HCT116 (cell line): ENCODE data around the gene KCNK10.

Experiments
- CTCF ChIP-seq, 3 experiments: fragments of 200-600 bp in 1 of 3; sonication (generic) in 1 of 3; IDR thresholded peaks in 2 of 3; conservative IDR thresholded peaks in 1 of 3; 2 replicates each; pipeline ENCODE4 v1.5.1; 2012 to 2017; ENCODE audit warnings: low read depth in 2 of 3, low read length in 2 of 3, antibody characterized with exemption in 1 of 3, borderline replicate concordance in 1 of 3, control low read depth in 1 of 3, mild to moderate bottlenecking in 1 of 3, mixed read lengths in 1 of 3, mixed run types in 1 of 3, moderate library complexity in 1 of 3; ENCODE audit not compliant: insufficient read depth in 1 of 3
- ELF1 ChIP-seq: IDR thresholded peaks from 2 replicates; pipeline ENCODE4 v1.6.1; 2012; ENCODE audit warnings: low read depth, borderline replicate concordance
- EZH2 ChIP-seq: fragments of 200-600 bp; sonication (generic); IDR thresholded peaks from 2 replicates; pipeline ENCODE4 v1.6.1; 2017; ENCODE audit warnings: antibody characterized with exemption, mixed run types
- FOSL1 ChIP-seq: IDR thresholded peaks from 2 replicates; pipeline ENCODE4 v1.6.1; 2012; ENCODE audit warnings: low read depth
- POLR2A ChIP-seq: IDR thresholded peaks from 2 replicates; pipeline ENCODE4 v1.7.0; 2011; ENCODE audit warnings: borderline replicate concordance; ENCODE audit not compliant: insufficient read depth, insufficient read length; ENCODE audit errors: extremely low read depth
- POLR2AphosphoS5 ChIP-seq: IDR thresholded peaks from 2 replicates; pipeline ENCODE4 v1.6.1; 2011; ENCODE audit warnings: mild to moderate bottlenecking, low read depth, low read length, moderate library complexity
- RAD21 ChIP-seq: IDR thresholded peaks from 2 replicates; pipeline ENCODE4 v1.6.1; 2012; ENCODE audit warnings: low read depth, mild to moderate bottlenecking
- REST ChIP-seq: IDR thresholded peaks from 2 replicates; pipeline ENCODE4 v1.6.1; 2012; ENCODE audit warnings: low read depth
- YY1 ChIP-seq: IDR thresholded peaks from 2 replicates; pipeline ENCODE4 v1.6.1; 2011; ENCODE audit warnings: low read length, low read depth, moderate library complexity, mild to moderate bottlenecking; ENCODE audit not compliant: insufficient replicate concordance; ENCODE audit errors: extremely low read depth
- ZBTB33 ChIP-seq: IDR thresholded peaks from 2 replicates; pipeline ENCODE4 v1.6.1; 2011; ENCODE audit warnings: mild to moderate bottlenecking, low read length, moderate library complexity; ENCODE audit not compliant: insufficient replicate concordance; ENCODE audit errors: extremely low read depth
- ZNF274 ChIP-seq: fragments of 200-500 bp; sonication (Bioruptor generic); IDR thresholded peaks from 2 replicates; pipeline ENCODE4 v1.6.1; 2014; ENCODE audit warnings: mild to moderate bottlenecking, low read depth, low read length, inconsistent platforms

- TF ChIP-seq ZNF274, result no peak
- TF ChIP-seq CTCF (IDR thresholded peaks at IDR 0.05 in 2 of 3, conservative IDR thresholded peaks at IDR 0.05 in 1 of 3; ENCODE audit: borderline replicate concordance in 1 of 3, insufficient read depth in 1 of 3, low read depth in 2 of 3, low read length in 2 of 3), result no peak
- TF ChIP-seq POLR2AphosphoS5, result no peak
- no peak for TF ChIP-seq POLR2A
- no peak for TF ChIP-seq ZBTB33
- no peak for TF ChIP-seq EZH2
- TF ChIP-seq FOSL1, result no peak
- TF ChIP-seq RAD21, result no peak
- TF ChIP-seq YY1, result no peak
- no peak for TF ChIP-seq REST
- no peak for TF ChIP-seq ELF1
Observed at GRCh38 chr14:88227693-88228092, 95.4 kb downstream of the KCNK10 start.
